Measurements from ENCODE around the gene CAPN15.

- TF ChIP-seq CTCF (conservative IDR thresholded peaks at IDR 0.05; ENCODE audit: low read length) (no peak), EZH2phosphoT487 (IDR thresholded peaks at IDR 0.05; ENCODE audit: borderline replicate concordance) (no peak)
Measured at GRCh38 chr16:525520-526180, 1.9 kb upstream of the CAPN15 start.

All from Loucy (cell line).